Measurements from ENCODE around the gene NRGN.

NRGN gene

DNA sequence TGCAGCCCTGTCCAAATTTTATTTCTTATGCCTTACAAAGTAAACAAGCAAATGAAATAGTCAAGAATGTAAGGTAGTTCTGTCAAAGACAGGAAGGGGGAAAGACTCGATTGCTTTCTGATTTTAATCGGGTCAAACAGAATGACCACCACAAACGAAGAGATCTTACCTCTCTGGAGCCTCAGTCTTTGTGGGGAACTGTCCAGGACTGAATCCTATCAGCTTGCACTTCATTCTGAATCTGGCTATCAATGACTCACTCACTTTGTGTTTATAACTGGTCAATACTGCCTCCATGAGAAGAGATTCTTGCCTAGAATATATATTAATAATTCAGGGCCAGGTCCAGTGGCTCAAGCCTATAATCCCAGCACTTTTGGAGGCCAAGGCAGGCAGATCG, 43.3 kb downstream of the NRGN start:
- Histone ChIP-seq H3K36me3 (no peaks in the 10 kb centered on the region), H3K9me3 (no peaks in the 10 kb centered on the region), H3K27ac (no peak overlapping the region), H3K4me1 (ENCODE audit: control insufficient read depth in 1 of 2, insufficient read depth in 1 of 2, low read depth in 1 of 2, low read length in 1 of 2) (no peaks in the 10 kb centered on the region), H3K27me3 (no peaks in the 10 kb centered on the region), H3K4me3 (ENCODE audit: low read depth in 1 of 2, low read length in 1 of 2) (no peak overlapping the region)
- TF ChIP-seq, protein P1, sequence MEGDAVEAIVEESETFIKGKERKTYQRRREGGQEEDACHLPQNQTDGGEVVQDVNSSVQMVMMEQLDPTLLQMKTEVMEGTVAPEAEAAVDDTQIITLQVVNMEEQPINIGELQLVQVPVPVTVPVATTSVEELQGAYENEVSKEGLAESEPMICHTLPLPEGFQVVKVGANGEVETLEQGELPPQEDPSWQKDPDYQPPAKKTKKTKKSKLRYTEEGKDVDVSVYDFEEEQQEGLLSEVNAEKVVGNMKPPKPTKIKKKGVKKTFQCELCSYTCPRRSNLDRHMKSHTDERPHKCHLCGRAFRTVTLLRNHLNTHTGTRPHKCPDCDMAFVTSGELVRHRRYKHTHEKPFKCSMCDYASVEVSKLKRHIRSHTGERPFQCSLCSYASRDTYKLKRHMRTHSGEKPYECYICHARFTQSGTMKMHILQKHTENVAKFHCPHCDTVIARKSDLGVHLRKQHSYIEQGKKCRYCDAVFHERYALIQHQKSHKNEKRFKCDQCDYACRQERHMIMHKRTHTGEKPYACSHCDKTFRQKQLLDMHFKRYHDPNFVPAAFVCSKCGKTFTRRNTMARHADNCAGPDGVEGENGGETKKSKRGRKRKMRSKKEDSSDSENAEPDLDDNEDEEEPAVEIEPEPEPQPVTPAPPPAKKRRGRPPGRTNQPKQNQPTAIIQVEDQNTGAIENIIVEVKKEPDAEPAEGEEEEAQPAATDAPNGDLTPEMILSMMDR (IDR thresholded peaks at IDR 0.05), result no peak

DNA sequence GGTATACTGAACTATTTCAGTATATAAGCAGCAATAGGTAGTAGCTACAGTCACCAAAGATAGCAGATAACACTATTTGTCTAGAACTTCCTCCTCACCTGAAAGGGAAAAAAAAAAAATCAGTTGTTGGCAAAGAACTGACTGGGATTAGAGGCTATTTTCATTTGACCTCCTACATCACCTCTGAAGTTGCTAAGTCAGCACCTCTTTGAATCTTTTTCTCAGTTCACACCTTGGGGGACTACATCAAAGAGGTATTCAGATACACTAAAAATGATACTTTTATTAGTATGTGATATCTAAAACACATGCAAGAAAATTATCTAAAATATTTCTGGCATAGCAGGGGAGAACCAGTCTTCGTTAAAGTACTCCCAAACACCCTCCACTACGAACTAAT, 44.3 kb downstream of the NRGN start:
- TF ChIP-seq, protein P1 (IDR thresholded peaks at IDR 0.05), result no peak
- Histone ChIP-seq H3K4me3 (ENCODE audit: low read depth in 1 of 2, low read length in 1 of 2) (no peak overlapping the region), H3K9me3 (no peaks in the 10 kb centered on the region), H3K27ac (no peak overlapping the region), H3K36me3 (no peaks in the 10 kb centered on the region), H3K27me3 (no peaks in the 10 kb centered on the region), H3K4me1 (ENCODE audit: control insufficient read depth in 1 of 2, insufficient read depth in 1 of 2, low read depth in 1 of 2, low read length in 1 of 2) (no peaks in the 10 kb centered on the region)

DNA sequence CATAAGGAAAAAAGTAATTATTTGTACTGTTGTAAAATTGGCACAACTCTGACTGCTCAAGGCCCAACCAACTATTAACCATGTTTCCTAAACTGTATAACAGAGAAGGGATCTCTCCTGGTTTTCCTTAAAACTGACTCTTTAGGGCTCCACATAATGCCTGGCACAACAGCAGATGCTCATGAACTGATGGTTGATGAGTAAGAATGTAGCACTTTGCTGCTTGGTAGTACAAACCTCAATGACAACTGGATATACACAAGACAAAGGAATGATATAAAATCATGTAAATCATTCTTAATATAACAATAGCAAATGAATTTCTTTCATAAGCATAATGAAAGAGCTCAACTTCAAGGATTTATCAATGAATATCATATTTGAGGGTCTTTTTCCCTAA, 48.8 kb downstream of the NRGN start:
- no peaks in the 10 kb centered on the region for H3K27me3 ChIP-seq
- no peaks in the 10 kb centered on the region for H3K9me3 ChIP-seq
- no peak overlapping the region for H3K27ac ChIP-seq
- H3K36me3 ChIP-seq, result no peaks in the 10 kb centered on the region
- H3K4me3 ChIP-seq (ENCODE audit: low read depth in 1 of 2, low read length in 1 of 2), result no peak overlapping the region
- H3K4me1 ChIP-seq (ENCODE audit: control insufficient read depth in 1 of 2, insufficient read depth in 1 of 2, low read depth in 1 of 2, low read length in 1 of 2), result no peaks in the 10 kb centered on the region
- TF ChIP-seq, protein P1 (IDR thresholded peaks at IDR 0.05), result no peak

DNA sequence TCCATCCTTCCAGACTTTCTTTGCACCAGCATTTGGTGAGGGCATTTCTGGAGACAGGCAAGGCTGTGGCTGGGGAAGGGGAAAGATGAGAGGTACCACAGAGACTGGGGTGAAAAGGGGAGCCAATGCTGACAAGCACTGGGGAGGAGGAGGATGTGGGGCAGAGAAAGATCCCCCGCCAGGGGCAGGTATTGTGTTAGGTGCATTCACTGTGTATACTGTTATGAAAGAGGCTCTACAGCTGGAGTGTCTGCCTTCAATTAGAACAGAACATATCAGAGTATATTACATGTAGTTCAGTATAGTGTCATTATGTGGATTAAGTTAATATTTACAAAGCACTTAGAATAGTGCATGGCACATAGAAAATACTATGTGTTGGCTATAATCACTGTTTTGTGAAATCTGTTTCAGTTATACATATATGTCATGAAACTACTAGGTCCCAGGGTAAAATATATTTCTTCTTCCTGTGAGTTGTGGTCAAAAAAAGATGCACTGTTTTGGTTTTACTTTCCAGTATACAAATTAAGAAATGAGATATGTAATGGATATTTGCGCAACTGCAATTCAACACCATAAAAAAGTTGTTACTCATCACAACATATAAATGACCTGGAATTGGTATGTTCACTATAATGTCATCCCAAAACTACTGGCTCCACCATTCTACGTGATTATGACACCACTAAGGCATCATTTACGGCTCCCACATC, 52.0 kb downstream of the NRGN start:
- TF ChIP-seq, protein P1 (IDR thresholded peaks at IDR 0.05), result no peak
- Histone ChIP-seq H3K27ac (no peak overlapping the region), H3K9me3 (no peaks in the 10 kb centered on the region), H3K4me3 (ENCODE audit: low read depth in 1 of 2, low read length in 1 of 2) (no peak overlapping the region), H3K36me3 (no peaks in the 10 kb centered on the region), H3K27me3 (peaks cover 8% of the 10 kb centered on the region), H3K4me1 (ENCODE audit: control insufficient read depth in 1 of 2, insufficient read depth in 1 of 2, low read depth in 1 of 2, low read length in 1 of 2) (no peaks in the 10 kb centered on the region)

DNA sequence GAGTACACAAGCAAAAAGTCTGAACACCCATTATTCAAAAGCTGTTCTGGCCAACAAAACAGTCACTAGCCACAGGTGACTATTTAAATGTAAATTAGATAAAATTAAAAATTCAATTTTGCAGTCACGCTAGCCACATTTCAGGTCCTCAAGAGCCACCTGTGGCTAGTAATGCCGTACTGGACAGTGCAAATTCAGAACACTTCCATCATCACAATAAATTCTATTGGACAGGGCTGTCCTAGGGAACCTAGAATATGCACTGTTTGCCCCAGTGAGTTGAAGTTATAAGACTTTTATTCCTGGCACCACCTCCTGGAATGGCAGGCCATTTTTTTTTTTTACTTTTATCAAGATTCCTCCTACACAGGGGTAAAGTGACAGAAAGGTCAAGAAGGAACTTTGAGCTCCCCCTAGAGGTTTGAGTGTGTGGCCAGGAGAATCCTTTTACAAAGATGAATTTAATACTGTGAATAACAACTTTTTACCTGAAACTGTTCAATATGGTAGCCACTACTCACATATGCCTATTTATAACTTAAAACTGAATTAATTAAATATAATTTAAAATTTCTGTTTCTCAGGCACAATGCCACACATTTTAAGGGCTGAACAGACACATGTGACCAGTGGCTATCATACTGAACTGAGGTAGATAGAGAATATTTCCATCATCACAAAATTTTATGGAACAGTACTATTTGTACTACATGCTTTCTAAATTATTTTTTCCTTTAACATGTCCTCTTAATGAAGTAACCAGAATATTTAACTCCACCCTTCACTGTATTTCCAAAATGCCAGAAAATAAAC, 53.9 kb downstream of the NRGN start:
- TF ChIP-seq, protein P1 (IDR thresholded peaks at IDR 0.05), result no peak
- no peaks in the 10 kb centered on the region for H3K9me3 ChIP-seq
- peaks cover 27% of the 10 kb centered on the region for H3K27me3 ChIP-seq

More for the DNA sequence above, 53.9 kb downstream of the NRGN start:
- H3K4me1 ChIP-seq (ENCODE audit: control insufficient read depth in 1 of 2, insufficient read depth in 1 of 2, low read depth in 1 of 2, low read length in 1 of 2), result peaks cover 0 to 1% of the 10 kb centered on the region in 2 experiments
- no peak overlapping the region for H3K27ac ChIP-seq
- no peaks in the 10 kb centered on the region for H3K36me3 ChIP-seq
- no peak overlapping the region for H3K4me3 ChIP-seq (ENCODE audit: low read depth in 1 of 2, low read length in 1 of 2)

Measured in neutrophil (primary cell).